ENCODE results near the gene MPV17L2.
"Not testable (repeated sequence)": the region's sequence is repeated elsewhere in the genome, so short reads cannot be mapped to it uniquely, and the experiment has no call there.

Gene MPV17L2

GRCh38 chr19:18193388-18194180 is 566 bp downstream of the MPV17L2 start:
- no peak for DNase-seq

DNA sequence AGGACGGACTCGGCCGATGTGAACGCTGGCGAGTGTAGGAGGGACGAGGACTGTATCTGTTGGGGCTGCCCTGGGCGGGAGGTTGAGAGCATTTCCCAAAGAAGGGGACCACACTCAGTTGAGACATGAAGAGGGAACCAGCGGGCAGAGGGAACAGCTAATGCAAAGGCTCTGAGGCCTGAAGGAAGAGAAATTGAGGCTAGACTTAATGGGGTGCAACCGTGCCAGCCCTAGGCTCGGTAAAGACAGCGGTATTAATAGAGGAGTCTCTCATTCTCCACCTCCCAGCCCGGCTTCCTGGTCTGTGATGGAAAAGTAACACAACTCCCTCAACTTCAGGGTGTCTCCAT is 1.1 kb downstream of the MPV17L2 start:
- no peak for DNase-seq

GRCh38 chr19:18194554-18195238 is 1.7 kb downstream of the MPV17L2 start:
- peak; percentile 39 for DNase-seq

GRCh38 chr19:18196511-18196845 is 3.5 kb downstream of the MPV17L2 start:
- DNase-seq, result no peak

- DNase-seq, result no peak
These were observed 4.3 kb downstream of the MPV17L2 start for GRCh38 chr19:18197306-18197705.

DNA sequence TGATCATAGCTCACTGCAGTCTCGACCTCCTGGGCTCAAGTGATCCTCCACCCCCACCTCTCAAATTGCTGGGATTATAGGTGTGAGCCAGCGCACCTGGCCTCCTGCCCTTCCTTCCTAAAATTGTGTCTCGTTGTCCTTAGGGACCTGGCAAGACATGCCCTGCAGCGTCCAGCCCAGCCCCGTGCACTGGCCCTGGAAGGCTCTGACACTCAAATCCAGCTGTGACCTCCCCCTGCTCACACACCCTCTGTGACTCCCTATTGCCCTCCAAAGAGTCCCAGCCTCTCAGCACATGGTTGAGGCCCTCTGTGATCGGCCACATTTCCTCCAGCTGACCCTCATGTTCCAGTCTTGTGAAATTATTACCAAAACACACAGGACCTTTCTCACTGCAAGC is 4.9 kb downstream of the MPV17L2 start:
- no peak for DNase-seq

DNA sequence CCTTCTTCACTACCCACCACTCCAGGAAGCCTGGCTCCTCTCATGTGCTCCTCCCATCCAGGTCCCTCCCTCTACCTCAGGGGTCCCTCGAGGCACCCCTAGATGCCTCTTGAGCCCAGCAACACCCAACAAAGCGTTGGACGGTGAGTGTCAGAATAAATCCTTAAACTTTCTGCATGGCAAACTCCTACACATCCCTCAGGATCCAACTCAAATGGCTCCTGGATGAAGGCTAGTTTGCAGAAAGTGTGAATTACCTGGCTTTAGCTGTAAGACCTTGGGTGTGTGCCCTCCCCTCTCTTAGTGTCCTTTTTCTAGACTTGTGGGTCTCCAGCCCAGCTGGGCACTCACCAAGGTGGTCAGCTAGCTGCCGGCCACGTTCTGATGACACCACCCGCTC is 5.4 kb downstream of the MPV17L2 start:
- DNase-seq, result no peak

- no peak for DNase-seq
These were observed 9.4 kb downstream of the MPV17L2 start for GRCh38 chr19:18202397-18202777.

- peak; percentile 46 for DNase-seq
These were observed 9.9 kb downstream of the MPV17L2 start for GRCh38 chr19:18202778-18203407.

GRCh38 chr19:18203408-18203862 is 10.4 kb downstream of the MPV17L2 start:
- DNase-seq, result no peak

- peak; percentile 99 for DNase-seq
These were observed 10.9 kb downstream of the MPV17L2 start, which contains the start of gene RAB3A for GRCh38 chr19:18203863-18204393. Gene RAB3A (minus strand): TSS chr19:18204042. CDS start chr19:18202740, 1,302 bp downstream.

GRCh38 chr19:18204394-18205199 is 11.6 kb downstream of the MPV17L2 start:
- DNase-seq, result no peak

GRCh38 chr19:18205200-18205892 is 12.3 kb downstream of the MPV17L2 start:
- peak; percentile 61 for DNase-seq

- no peak for DNase-seq
These were observed 13.0 kb downstream of the MPV17L2 start for GRCh38 chr19:18206018-18206417.

- DNase-seq, result peak; percentile 68
These were observed 15.3 kb downstream of the MPV17L2 start for GRCh38 chr19:18208098-18208951.

- DNase-seq, result not testable (repeated sequence)
These were observed 16.9 kb downstream of the MPV17L2 start for GRCh38 chr19:18209912-18210311.

DNA sequence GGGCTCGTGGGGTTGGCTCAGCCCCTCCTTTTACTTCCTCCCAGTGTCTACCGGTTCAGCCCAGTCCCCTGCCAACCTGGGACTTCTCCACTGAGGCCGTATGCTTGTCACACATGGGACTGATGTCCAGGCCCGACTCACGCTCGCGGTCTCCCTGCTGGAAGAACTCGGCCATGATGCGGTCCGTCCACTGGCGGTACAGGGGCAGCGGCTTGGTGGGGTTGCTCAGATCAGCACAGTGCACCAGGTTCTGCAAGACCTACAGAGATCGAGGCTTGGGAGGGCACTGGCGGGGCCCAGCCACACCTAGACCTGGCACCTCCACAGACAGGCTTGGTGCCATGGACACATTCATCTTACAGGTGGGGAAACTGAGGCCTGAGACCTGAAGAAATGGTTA is 18.7 kb downstream of the MPV17L2 start:
- no peak for DNase-seq

- no peak for DNase-seq
These were observed 21.9 kb downstream of the MPV17L2 start for GRCh38 chr19:18214779-18215433.

- DNase-seq, result no peak
These were observed 23.8 kb downstream of the MPV17L2 start for GRCh38 chr19:18216789-18217188.

GRCh38 chr19:18218159-18218558 is 25.1 kb downstream of the MPV17L2 start:
- no peak for DNase-seq

- no peak for DNase-seq
These were observed 25.6 kb downstream of the MPV17L2 start for GRCh38 chr19:18218600-18218999.

All from activated T-cell treated with anti-CD3 and anti-CD28 coated beads, Interleukin-2, amount 50 U/mL, for 1 hour (primary cell).